Inflammatory macrophage (primary cell): ENCODE results near the gene AFMID.
A peak's percentile ranks its signal among the peaks of the same experiment; 100 is the strongest.

ENCODE experiments used
- DNase-seq, 2 donors: peaks; one replicate each; pipeline ENCODE4 v3.0.0-alpha.2; 2020 to 2022

Gene AFMID

GRCh38 chr17:78154903-78155811 is 32.0 kb upstream of the AFMID start:
- DNase-seq: peak; percentile 84

GRCh38 chr17:78159575-78160158 is 27.5 kb upstream of the AFMID start:
- DNase-seq: peak; percentile 12 to 20

- no peak for DNase-seq
Observed at GRCh38 chr17:78163881-78164747, 23.0 kb upstream of the AFMID start.

GRCh38 chr17:78164748-78165607 is 22.2 kb upstream of the AFMID start:
- DNase-seq: no peak

- DNase-seq: no peak
Observed at GRCh38 chr17:78166416-78166815, 20.7 kb upstream of the AFMID start.

GRCh38 chr17:78168242-78168902 is 18.8 kb upstream of the AFMID start, which contains the start of gene SYNGR2:
Gene SYNGR2, plus strand, starts transcription at chr17:78168581. Its CDS starts 36 bp downstream, at chr17:78168617.
- peak; percentile 83 to 89 for DNase-seq

GRCh38 chr17:78168903-78169793 is 18.0 kb upstream of the AFMID start:
- peak; percentile 17 to 40 for DNase-seq

- peak; percentile 21 to 48 for DNase-seq
Observed at GRCh38 chr17:78170692-78171590, 16.2 kb upstream of the AFMID start.

- peak in 1 of 2 donors; percentile 51 for DNase-seq
Observed at GRCh38 chr17:78171591-78172248, 15.4 kb upstream of the AFMID start.

GRCh38 chr17:78172249-78173051 is 14.7 kb upstream of the AFMID start:
- peak; percentile 63 to 79 for DNase-seq

GRCh38 chr17:78173097-78173715 is 14.0 kb upstream of the AFMID start:
- DNase-seq: peak; percentile 34 to 53

- peak; percentile 86 to 88 for DNase-seq
Observed at GRCh38 chr17:78174346-78174869, 12.8 kb upstream of the AFMID start.

GRCh38 chr17:78174870-78175642 is 12.1 kb upstream of the AFMID start:
- no peak for DNase-seq

- no peak for DNase-seq
Observed at GRCh38 chr17:78175643-78175981, 11.6 kb upstream of the AFMID start.

- DNase-seq: peak; percentile 68 to 79
Observed at GRCh38 chr17:78176548-78177025, 10.6 kb upstream of the AFMID start.

- peak; percentile 51 to 77 for DNase-seq
Observed at GRCh38 chr17:78179372-78179771, 7.8 kb upstream of the AFMID start.
